GM18526 (cell line): ENCODE measurements around the gene PLAC8L1.

Experiments
- POLR2A ChIP-seq: IDR thresholded peaks from 3 replicates; pipeline ENCODE4 v1.6.1; 2011; ENCODE audit not compliant: insufficient read length; ENCODE audit errors: extremely low read depth

PLAC8L1 gene

GRCh38 chr5:146082798-146083197 is 22.6 kb downstream of the PLAC8L1 start:
- no peak for TF ChIP-seq POLR2A

- no peak for TF ChIP-seq POLR2A
Measured at GRCh38 chr5:146081556-146081955, 23.8 kb downstream of the PLAC8L1 start.

GRCh38 chr5:146079695-146080373 is 25.5 kb downstream of the PLAC8L1 start:
- no peak for TF ChIP-seq POLR2A

GRCh38 chr5:146078566-146078965 is 26.8 kb downstream of the PLAC8L1 start:
- TF ChIP-seq POLR2A, result no peak

- no peak for TF ChIP-seq POLR2A
Measured at GRCh38 chr5:146076455-146076854, 28.9 kb downstream of the PLAC8L1 start.

GRCh38 chr5:146076028-146076427 is 29.3 kb downstream of the PLAC8L1 start:
- no peak for TF ChIP-seq POLR2A

- TF ChIP-seq POLR2A, result no peak
Measured at GRCh38 chr5:146073239-146073900, 32.0 kb downstream of the PLAC8L1 start.

GRCh38 chr5:146072595-146072994 is 32.8 kb downstream of the PLAC8L1 start:
- no peak for TF ChIP-seq POLR2A

GRCh38 chr5:146071171-146071570 is 34.2 kb downstream of the PLAC8L1 start:
- no peak for TF ChIP-seq POLR2A

- TF ChIP-seq POLR2A, result no peak
Measured at GRCh38 chr5:146070746-146071145, 34.6 kb downstream of the PLAC8L1 start.

- TF ChIP-seq POLR2A, result no peak
Measured at GRCh38 chr5:146069780-146070099, 35.6 kb downstream of the PLAC8L1 start.

- TF ChIP-seq POLR2A, result no peak
Measured at GRCh38 chr5:146068977-146069779, 36.2 kb downstream of the PLAC8L1 start.

- TF ChIP-seq POLR2A, result no peak
Measured at GRCh38 chr5:146068206-146068605, 37.2 kb downstream of the PLAC8L1 start.

- TF ChIP-seq POLR2A, result no peak
Measured at GRCh38 chr5:146066968-146067367, 38.4 kb downstream of the PLAC8L1 start.

GRCh38 chr5:146060221-146060585 is 45.2 kb downstream of the PLAC8L1 start:
- TF ChIP-seq POLR2A, result no peak
